GM12892 (cell line): ENCODE data around the gene LHFPL6.

Experiments used
- POLR2A ChIP-seq: IDR thresholded peaks from 2 replicates; pipeline ENCODE4 v1.6.1; 2011; ENCODE audit warnings: low read depth, low read length, control low read depth
- POLR2AphosphoS5 ChIP-seq: IDR thresholded peaks from 2 replicates; pipeline ENCODE4 v1.6.1; 2011; ENCODE audit warnings: low read depth, low read length, control low read depth
- TAF1 ChIP-seq: IDR thresholded peaks from 2 replicates; pipeline ENCODE4 v1.6.1; 2011; ENCODE audit warnings: low read depth, mild to moderate bottlenecking, control low read depth, low read length, borderline replicate concordance

DNA sequence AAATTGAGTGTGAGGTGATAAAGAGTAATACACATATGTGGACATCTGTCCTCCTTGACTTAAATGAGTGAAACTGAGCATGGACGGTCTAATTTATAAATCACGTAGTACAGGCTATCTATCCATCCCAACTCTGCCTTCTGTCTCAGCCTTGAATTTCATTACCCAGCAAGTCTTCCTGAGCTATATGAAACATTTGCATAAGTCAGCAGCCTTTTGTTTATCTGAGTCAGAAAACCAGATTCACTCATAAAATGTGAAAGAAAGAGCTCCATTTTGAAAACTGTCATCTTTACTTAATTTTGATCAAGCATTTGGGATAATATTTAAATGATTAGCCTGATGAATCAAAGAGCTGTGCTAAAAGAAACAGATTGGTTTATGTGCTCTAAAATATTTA lies 197.9 kb downstream of the LHFPL6 start:
- TF ChIP-seq POLR2AphosphoS5 = no peak
- no peak for TF ChIP-seq POLR2A
- TF ChIP-seq TAF1 = no peak
